Measurements from ENCODE around the gene TRH.

Gene TRH

GRCh38 chr3:129974564-129974832 lies at the start of gene TRH:
Gene TRH, plus strand, starts transcription at chr3:129974720. Its CDS starts 1,097 bp downstream, at chr3:129975817.
- DNase-seq, result no peak

- no peak for DNase-seq
Measured at GRCh38 chr3:129927072-129927471, 47.4 kb upstream of the TRH start.

- no peak for DNase-seq
Measured at GRCh38 chr3:129929383-129929782, 45.1 kb upstream of the TRH start.

- no peak for DNase-seq
Measured at GRCh38 chr3:129933471-129933870, 41.0 kb upstream of the TRH start.

GRCh38 chr3:129934234-129935123 lies 40.0 kb upstream of the TRH start:
- DNase-seq, result peak; percentile 20

GRCh38 chr3:129936757-129937156 lies 37.8 kb upstream of the TRH start:
- DNase-seq, result no peak

GRCh38 chr3:129937717-129938116 lies 36.8 kb upstream of the TRH start:
- no peak for DNase-seq

GRCh38 chr3:129938140-129938930 lies 36.2 kb upstream of the TRH start:
- DNase-seq, result no peak

GRCh38 chr3:129940086-129940485 lies 34.4 kb upstream of the TRH start:
- no peak for DNase-seq

GRCh38 chr3:129942296-129942695 lies 32.2 kb upstream of the TRH start:
- DNase-seq, result peak; percentile 28

- no peak for DNase-seq
Measured at GRCh38 chr3:129943020-129943419, 31.5 kb upstream of the TRH start.

GRCh38 chr3:129944709-129945108 lies 29.8 kb upstream of the TRH start:
- no peak for DNase-seq

- DNase-seq, result no peak
Measured at GRCh38 chr3:129947538-129948240, 26.8 kb upstream of the TRH start.

GRCh38 chr3:129950318-129951046 lies 24.0 kb upstream of the TRH start:
- DNase-seq, result no peak

- no peak for DNase-seq
Measured at GRCh38 chr3:129952556-129953355, 21.8 kb upstream of the TRH start.

GRCh38 chr3:129953621-129954020 lies 20.9 kb upstream of the TRH start:
- DNase-seq, result no peak

GRCh38 chr3:129954514-129954913 lies 20.0 kb upstream of the TRH start:
- no peak for DNase-seq

- DNase-seq, result no peak
Measured at GRCh38 chr3:129956936-129957335, 17.6 kb upstream of the TRH start.

GRCh38 chr3:129958755-129959154 lies 15.8 kb upstream of the TRH start:
- DNase-seq, result no peak

GRCh38 chr3:129961141-129961541 lies 13.4 kb upstream of the TRH start:
- DNase-seq, result no peak

- no peak for DNase-seq
Measured at GRCh38 chr3:129962600-129962999, 11.9 kb upstream of the TRH start.

- no peak for DNase-seq
Measured at GRCh38 chr3:129965937-129966336, 8.6 kb upstream of the TRH start.

Measured in activated naive CD4-positive, alpha-beta T cell treated with anti-CD3 and anti-CD28 coated beads, Interleukin-2, amount 50 U/mL, for 16 hours (primary cell).